Vagina (tissue), 2 donors: ENCODE results near the gene SNTA1. TPM values are rescaled to one million over a fixed set of nuclear protein-coding genes. Genes with fewer than 3 reads are reported as not detected.

Source experiments
- DNase-seq, 2 donors: peaks; one replicate each; pipeline ENCODE4 v3.0.0-alpha.2; 2017; ENCODE audit errors: extremely low spot score in 2 of 2
- H3K27ac ChIP-seq: fragments of 200-600 bp; sonication (generic); one replicate; pipeline ENCODE4 v1.5.1; 2019
- H3K27me3 ChIP-seq: fragments of 200-600 bp; sonication (generic); one replicate; pipeline ENCODE4 v1.5.1; 2019
- H3K36me3 ChIP-seq, 2 donors: fragments of 200-600 bp; sonication (generic); one replicate each; pipeline ENCODE4 v1.5.1; 2017 to 2019
- H3K4me1 ChIP-seq: fragments of 200-600 bp; sonication (generic); one replicate; pipeline ENCODE4 v1.5.1; 2019
- H3K4me3 ChIP-seq, 2 donors: fragments of 200-600 bp; sonication (generic); 1 replicate in 1 of 2; 2 replicates in 1 of 2; pipeline ENCODE4 v1.5.1; 2016 to 2019
- H3K9me3 ChIP-seq: fragments of 200-600 bp; sonication (generic); one replicate; pipeline ENCODE4 v1.5.1; 2019
- CTCF ChIP-seq, 3 experiments: fragments of 450-650 bp in 2 of 3; fragments of 200-600 bp in 1 of 3; sonication (generic) in 1 of 3; IDR thresholded peaks; one replicate each; pipeline ENCODE4 v1.5.1; 2017 to 2019; ENCODE audit warnings: antibody characterized with exemption in 3 of 3, mild to moderate bottlenecking in 2 of 3, moderate library complexity in 2 of 3
- POLR2A ChIP-seq, 2 donors: fragments of 450-650 bp; IDR thresholded peaks; one replicate each; pipeline ENCODE4 v1.6.1; 2017; ENCODE audit warnings: antibody characterized with exemption in 2 of 2, mild to moderate bottlenecking in 2 of 2, moderate library complexity in 2 of 2
- POLR2AphosphoS5 ChIP-seq, 2 donors: sonication (generic); formaldehyde crosslinking; IDR thresholded peaks; one replicate each; pipeline ENCODE4 v1.9.0; 2017; ENCODE audit warnings: antibody characterized with exemption in 2 of 2, mild to moderate bottlenecking in 2 of 2, low read depth in 1 of 2; ENCODE audit not compliant: insufficient read depth in 1 of 2
- intact Hi-C: fragments of 100-400 bp; cut with DNase I; formaldehyde crosslinking; loops from one replicate; pipeline ENCODE4 v1.15.1; 2023
- total RNA-seq: library from RNA; depleted of rRNA; stranded (reverse); fragments of >200 nt; gene quantifications from one replicate; pipeline ENCODE4 v1.2.3, GENCODE V29; 2016

SNTA1 gene
- total RNA-seq, 1 donor from 2014 or later, result 23.8 TPM

GRCh38 chr20:33386673-33387072 is 56.9 kb downstream of the SNTA1 start:
- no peaks in the 10 kb centered on the region for H3K4me1 ChIP-seq
- TF ChIP-seq POLR2A (IDR thresholded peaks at IDR 0.05), result no peak
- TF ChIP-seq POLR2AphosphoS5 (IDR thresholded peaks at IDR 0.05; ENCODE audit: insufficient read depth in 1 of 2, low read depth in 1 of 2), result no peak
- TF ChIP-seq CTCF (IDR thresholded peaks at IDR 0.05), result no peak
- peaks cover 0 to 47% of the 10 kb centered on the region in 2 donors for H3K36me3 ChIP-seq
- H3K9me3 ChIP-seq, result no peaks in the 10 kb centered on the region
- DNase-seq, result no peak
- H3K27ac ChIP-seq, result no peak overlapping the region
- intact Hi-C loops, result no loop called here
- no peak overlapping the region for H3K4me3 ChIP-seq
- H3K27me3 ChIP-seq, result no peaks in the 10 kb centered on the region

GRCh38 chr20:33377366-33377765 is 66.2 kb downstream of the SNTA1 start:
- H3K4me3 ChIP-seq, result no peak overlapping the region
- peaks cover 0 to 67% of the 10 kb centered on the region in 2 donors for H3K36me3 ChIP-seq
- H3K4me1 ChIP-seq, result no peaks in the 10 kb centered on the region
- H3K9me3 ChIP-seq, result no peaks in the 10 kb centered on the region
- TF ChIP-seq POLR2AphosphoS5 (IDR thresholded peaks at IDR 0.05; ENCODE audit: insufficient read depth in 1 of 2, low read depth in 1 of 2) (no peak), POLR2A (IDR thresholded peaks at IDR 0.05) (no peak), CTCF (IDR thresholded peaks at IDR 0.05) (no peak)
- no peak for DNase-seq
- H3K27me3 ChIP-seq, result no peaks in the 10 kb centered on the region
- intact Hi-C loops, result no loop called here
- no peak overlapping the region for H3K27ac ChIP-seq

- Histone ChIP-seq H3K36me3 (peaks cover 0 to 68% of the 10 kb centered on the region in 2 donors), H3K27ac (no peak overlapping the region), H3K4me1 (no peaks in the 10 kb centered on the region), H3K4me3 (no peak overlapping the region), H3K9me3 (no peaks in the 10 kb centered on the region), H3K27me3 (no peaks in the 10 kb centered on the region)
- no peak for DNase-seq
- intact Hi-C loops, result no loop called here
- TF ChIP-seq POLR2AphosphoS5 (IDR thresholded peaks at IDR 0.05; ENCODE audit: insufficient read depth in 1 of 2, low read depth in 1 of 2) (no peak), CTCF (IDR thresholded peaks at IDR 0.05) (no peak), POLR2A (IDR thresholded peaks at IDR 0.05) (no peak)
These were observed 69.6 kb downstream of the SNTA1 start for GRCh38 chr20:33373735-33374605.

GRCh38 chr20:33372993-33373441 is 70.5 kb downstream of the SNTA1 start:
- no peaks in the 10 kb centered on the region for H3K4me1 ChIP-seq
- TF ChIP-seq POLR2AphosphoS5 (IDR thresholded peaks at IDR 0.05; ENCODE audit: insufficient read depth in 1 of 2, low read depth in 1 of 2) (no peak), CTCF (IDR thresholded peaks at IDR 0.05) (no peak), POLR2A (IDR thresholded peaks at IDR 0.05) (no peak)
- DNase-seq, result no peak

GRCh38 chr20:33370291-33370690 is 73.3 kb downstream of the SNTA1 start:
- Histone ChIP-seq H3K27ac (no peak overlapping the region), H3K27me3 (no peaks in the 10 kb centered on the region)
- DNase-seq, result no peak

More at GRCh38 chr20:33372993-33373441, 70.5 kb downstream of the SNTA1 start:
- H3K4me3 ChIP-seq, result no peak overlapping the region
- peaks cover 0 to 59% of the 10 kb centered on the region in 2 donors for H3K36me3 ChIP-seq
- intact Hi-C loops, result no loop called here
- H3K27me3 ChIP-seq, result no peaks in the 10 kb centered on the region
- H3K9me3 ChIP-seq, result no peaks in the 10 kb centered on the region
- no peak overlapping the region for H3K27ac ChIP-seq

More at GRCh38 chr20:33370291-33370690, 73.3 kb downstream of the SNTA1 start:
- Histone ChIP-seq H3K9me3 (no peaks in the 10 kb centered on the region), H3K4me1 (no peaks in the 10 kb centered on the region), H3K36me3 (peaks cover 0 to 68% of the 10 kb centered on the region in 2 donors), H3K4me3 (no peak overlapping the region)
- TF ChIP-seq CTCF (IDR thresholded peaks at IDR 0.05) (no peak), POLR2AphosphoS5 (IDR thresholded peaks at IDR 0.05; ENCODE audit: insufficient read depth in 1 of 2, low read depth in 1 of 2) (no peak), POLR2A (IDR thresholded peaks at IDR 0.05) (no peak)
- intact Hi-C loops, result no loop called here
